A549 treated with CpdA at 1 μM for 4 hours (cell line): ENCODE data around the gene RIPK4. TPM values are rescaled to one million over a fixed set of nuclear protein-coding genes. Genes with fewer than 3 reads are reported as not detected.

Experiments used
- total RNA-seq: library from RNA; stranded (reverse); fragments of 200-300 nt; extraction: Qiagen RNA extraction; gene quantifications from 5 replicates; pipeline ENCODE4 v1.2.3, GENCODE V29; 2022; ENCODE audit warnings: low read depth

The RIPK4 gene
- total RNA-seq, result 11.2 to 14.7 TPM (median 12.2 TPM) in 5 replicates

GRCh38 chr21:41766883-41767605 lies at the start of gene RIPK4:
TSS of gene RIPK4 (minus strand) at chr21:41767052. CDS start at chr21:41767041, 11 bp downstream.

Other genes starting within 250 kb of the RIPK4 start
- gene PRDM15, start 112.3 kb upstream of the RIPK4 start, total RNA-seq, result 3.2 to 4.2 TPM (median 3.6 TPM) in 5 replicates
- gene C2CD2, start 187.0 kb upstream of the RIPK4 start, total RNA-seq, result 10.8 to 12.0 TPM (median 11.0 TPM) in 5 replicates
- 4.8 to 7.4 TPM (median 5.6 TPM) in 5 replicates for gene ZBTB21, start 243.3 kb upstream of the RIPK4 start, total RNA-seq